ENCODE data around the gene NEDD4L. TPM values are rescaled to one million over a fixed set of nuclear protein-coding genes. Genes with fewer than 3 reads are reported as not detected.

NEDD4L gene
- total and polyA plus RNA-seq, 2 experiments from 2014 or later = 36.2 to 72.3 TPM

GRCh38 chr18:58076052-58076451, 32.0 kb downstream of the NEDD4L start (continued):
- TF ChIP-seq CTCF (conservative IDR thresholded peaks at IDR 0.05; ENCODE audit: low read depth in 2 of 2) (no peak), REST (IDR thresholded peaks at IDR 0.05; ENCODE audit: unreplicated experiment) (no peak), NANOG (IDR thresholded peaks at IDR 0.05; ENCODE audit: borderline replicate concordance) (no peak), POLR2AphosphoS5 (IDR thresholded peaks at IDR 0.05; ENCODE audit: low read depth) (no peak)

- H3K36me3 Mint-ChIP-seq (ENCODE audit: low read depth) = no peaks in the 10 kb centered on the region; the same call in 2 of the 3 replicates
- Histone ChIP-seq H4K20me1 (replicated peaks; ENCODE audit: insufficient read depth) (no peaks in the 10 kb centered on the region; the same call in none of the 2 replicates), H3F3A (replicated peaks; ENCODE audit: low read depth) (no peaks in the 10 kb centered on the region), H3K36me3 (ENCODE audit: insufficient read depth) (no peaks in the 10 kb centered on the region), H2AFZ (no peak overlapping the region), H3K9me2 (ENCODE audit: insufficient read depth) (no peaks in the 10 kb centered on the region), H3K27me3 (ENCODE audit: insufficient read depth) (no peaks in the 10 kb centered on the region), H3K4me2 (no peak overlapping the region), H3K4me1 (ENCODE audit: insufficient read depth) (peaks cover 3% of the 10 kb centered on the region; the same call in 1 of the 2 replicates), H3K27ac (ENCODE audit: low read depth) (no peak overlapping the region), H3K4me3 (no peak overlapping the region), H3K79me2 (replicated peaks; ENCODE audit: insufficient read depth) (peaks cover 93% of the 10 kb centered on the region)
- no peaks in the 10 kb centered on the region for H3K9me3 Mint-ChIP-seq
- no peak overlapping the region for H3K4me3 Mint-ChIP-seq
- peaks cover 23% of the 10 kb centered on the region for H3K4me1 Mint-ChIP-seq
- H3K27me3 Mint-ChIP-seq (ENCODE audit: insufficient read depth, low read depth, poor library complexity) = no peaks in the 10 kb centered on the region
- ATAC-seq = no peak
- no peak for DNase-seq (ENCODE audit: low spot score)
- H3K27ac Mint-ChIP-seq = no peak overlapping the region
- TF ChIP-seq REST (IDR thresholded peaks at IDR 0.05; ENCODE audit: unreplicated experiment) = no peak
- no peak for TF ChIP-seq NANOG (IDR thresholded peaks at IDR 0.05; ENCODE audit: borderline replicate concordance)
- TF ChIP-seq EZH2phosphoT487 (IDR thresholded peaks at IDR 0.05; ENCODE audit: unreplicated experiment) = no peak
- TF ChIP-seq POLR2AphosphoS5 (IDR thresholded peaks at IDR 0.05; ENCODE audit: low read depth) = no peak
- no peak for TF ChIP-seq JUNB (IDR thresholded peaks at IDR 0.05; ENCODE audit: unreplicated experiment)
- no peak for TF ChIP-seq ZNF462 (CRISPR knock-in tag; IDR thresholded peaks at IDR 0.05)
- no peak for TF ChIP-seq ZNF331 (CRISPR knock-in tag; IDR thresholded peaks at IDR 0.05; ENCODE audit: low read depth)
- no peak for TF ChIP-seq STAT1 (IDR thresholded peaks at IDR 0.05; ENCODE audit: unreplicated experiment)
- TF ChIP-seq ZNF114 (CRISPR knock-in tag; IDR thresholded peaks at IDR 0.05) = no peak
These were observed 33.3 kb downstream of the NEDD4L start for GRCh38 chr18:58077329-58077728.
